ENCODE results near the gene AP3B2. TPM values are rescaled to one million over a fixed set of nuclear protein-coding genes. Genes with fewer than 3 reads are reported as not detected.

AP3B2 gene
- total RNA-seq, 1 experiment from 2014 or later: not detected

DNA sequence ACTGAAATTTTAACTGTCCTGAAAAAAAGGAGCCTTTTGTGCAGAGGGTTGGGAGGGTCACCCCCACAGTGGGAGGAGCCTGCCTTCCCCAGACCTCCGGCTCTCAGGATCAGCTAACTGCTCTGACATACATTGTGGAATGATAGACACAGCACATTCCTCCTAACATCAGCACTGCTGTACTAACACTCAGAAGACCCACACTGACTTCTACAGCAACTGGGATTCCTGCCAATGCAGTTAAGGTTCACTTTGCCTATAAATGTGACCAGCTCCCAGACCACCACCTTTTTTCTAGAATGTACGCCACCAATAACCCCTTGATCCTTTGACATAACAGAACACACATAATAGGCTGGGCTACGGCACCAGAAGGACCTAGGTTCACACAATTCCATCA, 65.7 kb downstream of the AP3B2 start:
- no peaks in the 10 kb centered on the region for H3K4me1 ChIP-seq (replicated peaks; ENCODE audit: insufficient read depth)
- no peak overlapping the region for H3K27ac ChIP-seq
- no peak overlapping the region for H3K4me2 ChIP-seq
- H3K36me3 ChIP-seq (ENCODE audit: low read depth): no peaks in the 10 kb centered on the region
- no peaks in the 10 kb centered on the region for H3F3A ChIP-seq (ENCODE audit: insufficient read depth, low read depth)
- BruUV-seq (replicated peaks): no TSS peak
- no peak overlapping the region for H3K4me3 ChIP-seq
- no peak for TF ChIP-seq CTCF (conservative IDR thresholded peaks at IDR 0.05)
- no peak for TF ChIP-seq EZH2 (IDR thresholded peaks at IDR 0.05; ENCODE audit: low read depth)
- DNase-seq: no peak
- ChIA-PET CTCF (no interaction called here), POLR2A (ENCODE audit: unreplicated experiment) (no interaction called here)
- no peaks in the 10 kb centered on the region for H4K20me1 ChIP-seq (ENCODE audit: insufficient read depth)
- peaks cover 52% of the 10 kb centered on the region for H3K27me3 ChIP-seq (ENCODE audit: insufficient read depth, low read depth)
- intact Hi-C loops (cut with micrococcal nuclease; ENCODE audit: unreplicated experiment): no loop called here
- H3K79me2 ChIP-seq (ENCODE audit: low read depth): no peaks in the 10 kb centered on the region
- no peaks in the 10 kb centered on the region for H3K9me3 ChIP-seq (ENCODE audit: insufficient read depth, low read depth)
- H2AFZ ChIP-seq: no peak overlapping the region
- H3K9me2 ChIP-seq (ENCODE audit: insufficient read depth): no peaks in the 10 kb centered on the region

GRCh38 chr15:82642656-82643055, 67.0 kb downstream of the AP3B2 start:
- intact Hi-C loops (cut with micrococcal nuclease; ENCODE audit: unreplicated experiment): no loop called here
- Histone ChIP-seq H3K27ac (no peak overlapping the region), H2AFZ (no peak overlapping the region), H3K9me3 (ENCODE audit: insufficient read depth, low read depth) (no peaks in the 10 kb centered on the region), H4K20me1 (ENCODE audit: insufficient read depth) (no peaks in the 10 kb centered on the region), H3K4me3 (no peak overlapping the region), H3K27me3 (ENCODE audit: insufficient read depth, low read depth) (peaks cover 63% of the 10 kb centered on the region), H3K9me2 (ENCODE audit: insufficient read depth) (no peaks in the 10 kb centered on the region), H3K36me3 (ENCODE audit: low read depth) (no peaks in the 10 kb centered on the region), H3K4me1 (replicated peaks; ENCODE audit: insufficient read depth) (no peaks in the 10 kb centered on the region), H3F3A (ENCODE audit: insufficient read depth, low read depth) (no peaks in the 10 kb centered on the region), H3K79me2 (ENCODE audit: low read depth) (no peaks in the 10 kb centered on the region), H3K4me2 (no peak overlapping the region)
- no TSS peak for BruUV-seq (replicated peaks)
- ChIA-PET CTCF (no interaction called here), POLR2A (ENCODE audit: unreplicated experiment) (no interaction called here)
- TF ChIP-seq CTCF (conservative IDR thresholded peaks at IDR 0.05): no peak
- TF ChIP-seq EZH2 (IDR thresholded peaks at IDR 0.05; ENCODE audit: low read depth): no peak
- no peak for DNase-seq

DNA sequence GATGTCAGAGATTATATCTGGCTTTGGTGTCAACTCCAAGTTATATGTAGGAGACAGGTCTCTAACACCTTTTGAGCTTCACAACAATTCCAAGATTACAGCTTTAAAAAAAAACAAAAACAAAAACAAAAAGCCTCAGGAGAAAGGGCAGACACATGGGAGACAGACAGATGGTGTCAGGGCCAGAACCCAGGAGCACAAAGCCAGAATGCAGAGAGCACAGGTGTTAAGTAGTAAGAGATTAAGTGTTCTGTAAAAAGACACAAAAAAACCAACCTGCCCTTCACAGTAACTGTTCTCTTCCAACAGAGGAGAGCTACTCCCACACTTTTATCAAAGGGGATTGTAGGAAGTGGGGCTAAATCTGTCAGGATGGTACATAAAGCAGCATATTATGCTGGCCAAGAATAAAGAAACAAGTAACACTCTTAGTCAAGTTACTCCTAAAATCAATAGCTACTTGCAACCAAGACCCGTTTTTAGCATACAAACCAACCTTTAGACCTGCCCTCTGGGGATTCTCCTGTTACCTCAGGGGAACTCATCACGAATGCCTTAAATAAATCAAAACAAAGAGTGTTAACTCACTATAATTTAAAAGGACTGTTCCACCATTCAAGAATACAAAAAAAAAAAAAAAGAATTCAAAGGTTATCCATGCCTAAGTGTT, 68.4 kb downstream of the AP3B2 start:
- CTCF ChIA-PET: no interaction called here
- Histone ChIP-seq H3K9me3 (ENCODE audit: insufficient read depth, low read depth) (no peaks in the 10 kb centered on the region), H3K9me2 (ENCODE audit: insufficient read depth) (no peaks in the 10 kb centered on the region), H3K4me1 (replicated peaks; ENCODE audit: insufficient read depth) (no peaks in the 10 kb centered on the region), H3K36me3 (ENCODE audit: low read depth) (no peaks in the 10 kb centered on the region), H3K4me2 (no peak overlapping the region), H2AFZ (no peak overlapping the region), H3K27me3 (ENCODE audit: insufficient read depth, low read depth) (peaks cover 76% of the 10 kb centered on the region), H3K27ac (no peak overlapping the region), H4K20me1 (ENCODE audit: insufficient read depth) (no peaks in the 10 kb centered on the region), H3K79me2 (ENCODE audit: low read depth) (no peaks in the 10 kb centered on the region), H3F3A (ENCODE audit: insufficient read depth, low read depth) (no peaks in the 10 kb centered on the region), H3K4me3 (no peak overlapping the region)
- DNase-seq: no peak
- POLR2A ChIA-PET (ENCODE audit: unreplicated experiment): no interaction called here
- no TSS peak for BruUV-seq (replicated peaks)
- TF ChIP-seq CTCF (conservative IDR thresholded peaks at IDR 0.05) (no peak), EZH2 (IDR thresholded peaks at IDR 0.05; ENCODE audit: low read depth) (no peak)
- intact Hi-C loops (cut with micrococcal nuclease; ENCODE audit: unreplicated experiment): no loop called here

Measured in PC-9 (cell line).